Neural cell (in vitro differentiated cells): Measurements from ENCODE around the gene PLEKHA7.

ENCODE experiments used
- CTCF ChIP-seq: fragments of 450-650 bp; IDR thresholded peaks from 2 replicates; pipeline ENCODE4 v1.5.1; 2014; ENCODE audit warnings: antibody characterized with exemption, mild to moderate bottlenecking, moderate library complexity; ENCODE audit not compliant: poor library complexity, severe bottlenecking
- EP300 ChIP-seq: fragments of 450-650 bp; conservative IDR thresholded peaks from 2 replicates; pipeline ENCODE4 v1.6.1; 2014; ENCODE audit warnings: antibody characterized with exemption, mild to moderate bottlenecking, moderate library complexity; ENCODE audit not compliant: poor library complexity, severe bottlenecking
- EZH2 ChIP-seq: fragments of 200-600, 300-800 bp; shearing (Covaris generic), sonication (generic); IDR thresholded peaks from 2 replicates; pipeline ENCODE4 v1.6.1; 2014; ENCODE audit warnings: antibody characterized with exemption, low read length, borderline replicate concordance, mild to moderate bottlenecking; ENCODE audit not compliant: insufficient read depth, poor library complexity, severe bottlenecking
- SMC3 ChIP-seq: fragments of 450-650 bp; conservative IDR thresholded peaks from 2 replicates; pipeline ENCODE4 v1.6.1; 2014; ENCODE audit warnings: antibody characterized with exemption, mild to moderate bottlenecking, moderate library complexity; ENCODE audit not compliant: poor library complexity

GRCh38 chr11:16889905-16890304 lies 124.3 kb downstream of the PLEKHA7 start:
- TF ChIP-seq EP300: no peak
- no peak for TF ChIP-seq SMC3
- TF ChIP-seq CTCF: no peak
- no peak for TF ChIP-seq EZH2
